K562 (cell line): ENCODE measurements around the gene ADCY9. TPM values are rescaled to one million over a fixed set of nuclear protein-coding genes. Genes with fewer than 3 reads are reported as not detected.

Experiments
- SAFB2 ChIP-seq: fragments of 200-400 bp; formaldehyde crosslinking; IDR thresholded peaks from 2 replicates; pipeline ENCODE4 v1.6.1; 2018; ENCODE audit warnings: borderline replicate concordance, low read length, low read depth, moderate library complexity; ENCODE audit not compliant: severe bottlenecking
- polyA plus RNA-seq, 8 experiments: library from polyadenylated mRNA; depleted of rRNA in 4 of 8; stranded (reverse) in 5 of 8; unstranded in 3 of 8; fragments of >200 nt; fragmentation: Nextera tagmentation in 2 of 8; fragmentation: Illumina TruSeq in 1 of 8; extraction: Ambion mirVana in 2 of 8; extraction: Trizol in 1 of 8; gene quantifications; 2 replicates each; pipeline versions ENCODE4 v1.2.1 to v1.2.3, GENCODE V29; 2011 to 2014; ENCODE audit warnings: inconsistent platforms in 1 of 8, missing spikeins in 1 of 8
- total RNA-seq, 7 experiments: library from RNA; depleted of rRNA in 6 of 7; stranded (reverse); fragments of >200 nt in 6 of 7; fragmentation: Illumina TruSeq in 2 of 7; extraction: Trizol in 2 of 7; gene quantifications; 2 replicates each; pipeline versions ENCODE4 v1.2.1 to v1.2.3, GENCODE V29; 2011 to 2021; ENCODE audit warnings: low replicate concordance in 1 of 7
- TF ChIP-seq, protein P1 (sequence below), 2 experiments: fragments of 450-650 bp; formaldehyde crosslinking in 1 of 2; IDR thresholded peaks; 2 replicates each; pipeline versions ENCODE4 v1.4.0 to v1.6.1; 2014 to 2020; ENCODE audit warnings: mild to moderate bottlenecking in 2 of 2, borderline replicate concordance in 1 of 2, low read depth in 1 of 2

ADCY9 gene
- total and polyA plus RNA-seq, 9 of the 15 experiments (the other 6 are each of a cell fraction or from before 2014, with no cell fraction given) = 0.03 to 0.29 (median 0.17) TPM

DNA sequence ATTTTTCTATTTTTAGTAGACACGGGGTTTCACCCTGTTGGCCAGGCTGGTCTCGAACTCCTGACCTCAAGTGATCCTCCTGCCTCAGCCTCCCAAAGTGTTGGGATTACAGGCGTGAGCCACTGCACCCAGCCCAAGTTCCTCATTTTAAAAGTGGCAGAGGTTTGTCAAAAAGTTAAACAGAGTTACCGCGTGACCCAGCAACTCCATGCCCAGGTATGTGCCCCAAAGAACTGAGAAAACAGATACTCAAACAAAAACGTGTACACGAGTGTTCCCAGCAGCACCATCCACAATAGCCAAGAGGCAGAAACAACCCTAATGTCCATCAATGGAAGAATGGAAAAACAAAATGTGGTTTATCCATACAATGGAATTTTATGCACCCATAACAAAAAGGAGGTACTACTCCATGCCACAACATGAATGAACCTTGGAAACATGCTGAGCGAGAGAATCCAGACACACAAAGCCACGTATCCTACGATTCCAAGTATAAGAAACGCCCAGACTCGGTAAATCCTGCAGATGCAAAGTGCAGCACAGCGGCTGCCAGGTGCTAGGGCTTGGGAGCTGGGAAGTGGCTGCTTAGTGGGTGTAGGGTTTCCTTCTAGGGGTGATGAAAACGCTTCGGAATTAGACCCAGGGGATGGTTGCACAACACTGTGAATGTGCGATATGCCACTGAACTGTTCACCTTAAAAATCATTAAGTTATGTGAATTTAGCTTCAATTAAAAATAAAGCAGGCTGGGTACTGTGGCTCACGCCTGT is 24.8 kb downstream of the ADCY9 start (continued):
- TF ChIP-seq, protein P1, sequence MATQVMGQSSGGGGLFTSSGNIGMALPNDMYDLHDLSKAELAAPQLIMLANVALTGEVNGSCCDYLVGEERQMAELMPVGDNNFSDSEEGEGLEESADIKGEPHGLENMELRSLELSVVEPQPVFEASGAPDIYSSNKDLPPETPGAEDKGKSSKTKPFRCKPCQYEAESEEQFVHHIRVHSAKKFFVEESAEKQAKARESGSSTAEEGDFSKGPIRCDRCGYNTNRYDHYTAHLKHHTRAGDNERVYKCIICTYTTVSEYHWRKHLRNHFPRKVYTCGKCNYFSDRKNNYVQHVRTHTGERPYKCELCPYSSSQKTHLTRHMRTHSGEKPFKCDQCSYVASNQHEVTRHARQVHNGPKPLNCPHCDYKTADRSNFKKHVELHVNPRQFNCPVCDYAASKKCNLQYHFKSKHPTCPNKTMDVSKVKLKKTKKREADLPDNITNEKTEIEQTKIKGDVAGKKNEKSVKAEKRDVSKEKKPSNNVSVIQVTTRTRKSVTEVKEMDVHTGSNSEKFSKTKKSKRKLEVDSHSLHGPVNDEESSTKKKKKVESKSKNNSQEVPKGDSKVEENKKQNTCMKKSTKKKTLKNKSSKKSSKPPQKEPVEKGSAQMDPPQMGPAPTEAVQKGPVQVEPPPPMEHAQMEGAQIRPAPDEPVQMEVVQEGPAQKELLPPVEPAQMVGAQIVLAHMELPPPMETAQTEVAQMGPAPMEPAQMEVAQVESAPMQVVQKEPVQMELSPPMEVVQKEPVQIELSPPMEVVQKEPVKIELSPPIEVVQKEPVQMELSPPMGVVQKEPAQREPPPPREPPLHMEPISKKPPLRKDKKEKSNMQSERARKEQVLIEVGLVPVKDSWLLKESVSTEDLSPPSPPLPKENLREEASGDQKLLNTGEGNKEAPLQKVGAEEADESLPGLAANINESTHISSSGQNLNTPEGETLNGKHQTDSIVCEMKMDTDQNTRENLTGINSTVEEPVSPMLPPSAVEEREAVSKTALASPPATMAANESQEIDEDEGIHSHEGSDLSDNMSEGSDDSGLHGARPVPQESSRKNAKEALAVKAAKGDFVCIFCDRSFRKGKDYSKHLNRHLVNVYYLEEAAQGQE (IDR thresholded peaks at IDR 0.05; ENCODE audit: borderline replicate concordance) = no peak
- TF ChIP-seq, protein P1 (CRISPR knock-in tag; IDR thresholded peaks at IDR 0.05; ENCODE audit: low read depth) = no peak
- no peak for TF ChIP-seq SAFB2
